HUDEP-2 (cell line): ENCODE results near the gene ENO3.

Source experiments
- DNase-seq, 76 experiments: peaks; one replicate each; lab custom pipeline; 2025; ENCODE audit not compliant: unreplicated experiment in 76 of 76; lab: John Stamatoyannopoulos, UW

ENO3 gene

GRCh38 chr17:4969551-4970173 lies 18.7 kb downstream of the ENO3 start:
- DNase-seq: no peak

GRCh38 chr17:4970273-4970672 lies 19.4 kb downstream of the ENO3 start:
- DNase-seq: no peak

- DNase-seq: no peak
Observed at GRCh38 chr17:4971826-4972225, 20.9 kb downstream of the ENO3 start.

GRCh38 chr17:4972322-4972721 lies 21.4 kb downstream of the ENO3 start:
- DNase-seq: no peak

- DNase-seq: no peak
Observed at GRCh38 chr17:4972752-4973151, 21.8 kb downstream of the ENO3 start.

DNA sequence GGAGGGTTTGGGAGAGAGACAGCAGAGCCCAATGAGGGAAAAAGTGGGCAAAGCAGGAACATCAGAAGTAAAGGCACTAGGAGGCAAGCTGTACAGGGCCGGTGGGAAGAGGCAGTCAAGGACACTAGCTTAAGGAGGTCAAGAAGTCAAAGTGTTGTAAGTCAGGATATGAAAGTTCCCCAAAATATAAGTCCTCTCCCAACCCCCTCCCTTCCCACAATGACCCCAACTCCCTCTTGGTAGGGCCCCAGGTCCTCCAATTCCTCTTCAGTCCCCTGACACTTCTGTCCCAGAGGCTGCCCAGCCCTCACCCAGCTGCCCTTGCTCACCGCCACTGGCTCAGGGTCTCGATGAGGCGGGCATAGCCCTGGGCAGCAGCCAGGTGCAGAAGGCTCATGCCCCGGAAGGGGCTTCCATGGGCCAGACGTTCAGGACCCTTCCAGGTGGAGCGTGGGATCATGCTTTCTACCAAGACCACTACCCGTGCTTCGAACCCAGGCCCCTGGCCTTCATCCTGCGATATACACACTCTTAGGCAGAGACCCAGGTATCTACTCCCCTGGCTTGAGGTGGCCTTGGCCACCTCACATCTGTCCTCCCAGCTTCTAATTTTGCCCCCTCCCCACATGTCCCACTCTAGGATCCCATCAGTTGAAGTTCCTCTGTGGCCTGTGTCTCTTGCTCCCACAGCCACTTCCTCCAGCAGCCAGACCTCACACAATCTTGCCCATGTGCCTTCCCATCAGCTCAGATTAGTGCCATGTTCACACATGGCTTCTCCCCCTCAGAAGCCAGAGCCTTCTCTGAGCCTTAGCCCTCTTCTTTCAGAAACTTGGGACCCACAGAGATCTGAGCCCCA lies 22.6 kb downstream of the ENO3 start:
- DNase-seq: no peak

DNA sequence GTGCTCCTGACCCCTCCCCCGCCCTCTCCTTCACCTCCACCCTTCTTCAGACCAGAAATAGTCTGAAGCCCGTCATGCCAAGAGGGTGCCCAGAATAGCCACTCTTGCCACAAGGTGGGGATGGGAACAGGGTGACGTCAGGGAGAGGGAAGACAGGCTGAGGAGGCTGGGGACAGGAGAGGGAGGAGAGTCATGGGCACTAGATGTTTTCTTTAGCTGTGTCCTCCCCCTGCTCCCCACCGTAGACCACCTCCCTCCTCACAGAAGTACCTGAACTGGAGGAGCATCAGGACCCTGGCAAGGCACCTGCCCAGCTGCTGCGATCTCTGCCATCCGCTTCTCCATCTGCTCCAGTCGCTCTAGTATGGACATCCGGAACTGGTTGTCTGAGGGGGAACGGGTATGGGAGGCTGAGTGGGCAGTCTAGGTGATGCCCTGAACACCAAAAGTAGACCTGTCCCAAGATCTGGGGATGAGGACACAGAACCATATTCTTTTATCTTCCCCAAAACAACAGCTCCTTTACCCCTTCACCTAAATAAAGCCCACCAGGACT lies 23.3 kb downstream of the ENO3 start:
- DNase-seq: no peak

DNA sequence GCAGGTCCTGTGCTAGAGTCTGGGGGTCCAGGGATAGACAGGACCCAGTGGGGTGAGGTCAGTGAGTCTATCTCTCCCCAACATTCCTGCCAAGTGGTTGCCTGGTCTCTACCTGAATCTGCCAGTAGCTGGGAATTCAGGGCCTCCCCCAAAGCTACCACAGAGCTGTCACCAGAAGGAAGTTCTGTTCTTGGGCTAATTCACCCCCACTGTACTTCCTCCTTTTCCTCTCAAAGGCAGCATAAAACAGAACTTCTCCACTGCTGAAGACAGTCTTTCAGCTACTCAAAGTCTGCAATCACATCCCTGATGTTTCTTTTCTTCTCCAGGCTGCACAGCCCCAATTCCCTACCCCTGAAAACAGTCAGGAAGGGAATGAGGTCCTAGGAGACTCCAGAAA lies 27.8 kb downstream of the ENO3 start:
- no peak for DNase-seq

GRCh38 chr17:4980644-4981216 lies 29.8 kb downstream of the ENO3 start:
- DNase-seq: peak in 18 of 76 experiments; percentile 5 to 53 (median 29)

DNA sequence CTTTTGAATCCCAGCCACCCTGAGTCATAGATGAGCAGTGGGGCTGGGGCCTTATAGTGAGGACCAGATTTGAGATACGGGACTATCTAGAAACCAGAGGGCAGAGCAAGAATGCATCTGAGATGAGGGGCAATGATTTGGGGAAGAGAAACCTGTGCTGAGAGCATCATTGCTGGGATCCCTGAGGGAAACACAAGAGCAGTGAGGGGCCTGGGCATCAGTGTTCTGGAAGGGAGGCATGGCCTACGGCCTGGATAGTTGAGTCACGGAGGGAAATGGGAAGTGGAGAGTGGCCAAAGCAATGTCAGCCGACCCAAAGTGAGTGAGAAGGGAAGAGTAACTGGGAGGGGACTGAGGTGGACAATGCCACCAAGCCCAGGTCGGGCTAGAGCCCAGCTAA lies 31.4 kb downstream of the ENO3 start:
- no peak for DNase-seq

- no peak for DNase-seq
Observed at GRCh38 chr17:4986403-4986802, 35.5 kb downstream of the ENO3 start.

- peak in 66 of 76 experiments; percentile 2 to 78 (median 55) for DNase-seq
Observed at GRCh38 chr17:4986951-4987766, 36.2 kb downstream of the ENO3 start, which contains the start of gene CAMTA2. Gene CAMTA2 (minus strand): TSS chr17:4987675. CDS start chr17:4986222, 1,453 bp downstream.

DNA sequence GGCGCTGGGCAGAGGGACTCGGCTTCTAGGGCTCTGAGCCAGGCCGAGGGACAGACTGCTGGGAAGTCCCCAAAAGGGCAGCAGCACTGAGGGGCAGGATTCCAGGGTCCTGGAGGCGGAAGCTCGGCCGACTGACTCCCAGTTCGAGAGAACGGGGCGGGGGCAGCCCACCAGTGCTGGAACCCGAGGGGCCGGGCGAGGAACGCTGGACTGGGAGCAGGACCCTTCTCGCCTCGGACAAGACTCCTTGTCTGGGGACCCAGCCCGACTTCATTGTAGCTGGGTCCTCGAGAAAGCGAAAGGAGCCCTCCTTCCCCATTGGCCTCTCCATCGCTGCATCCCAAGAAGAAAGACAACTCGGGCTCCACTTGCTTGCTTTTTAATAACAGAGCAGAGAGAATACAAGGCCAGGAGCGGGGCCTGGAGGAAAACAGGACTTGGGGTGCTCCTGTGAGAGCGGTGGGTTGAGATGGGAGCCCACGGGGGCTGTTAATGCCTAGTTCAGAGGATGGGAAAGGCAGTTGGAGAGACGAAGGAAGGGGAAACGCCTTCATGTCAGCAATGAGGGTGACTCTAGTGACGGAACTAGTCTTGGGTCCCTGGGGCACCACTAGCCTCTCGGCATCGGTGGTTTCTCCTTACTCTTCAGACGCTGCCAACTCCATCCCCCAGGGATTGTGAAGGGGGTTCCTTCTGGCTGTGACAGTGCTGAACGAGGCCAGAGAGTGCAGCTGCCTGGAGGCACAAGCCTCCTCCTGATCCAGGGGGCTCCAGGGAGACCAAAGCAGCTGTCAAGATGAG lies 37.0 kb downstream of the ENO3 start:
- peak in 2 of 76 experiments; percentile 40 to 46 for DNase-seq

GRCh38 chr17:4994081-4994595 lies 43.2 kb downstream of the ENO3 start:
- DNase-seq: no peak

- DNase-seq: peak in 74 of 76 experiments; percentile 25 to 98 (median 78)
Observed at GRCh38 chr17:4997302-4998026, 46.5 kb downstream of the ENO3 start, which contains the start of the genes INCA1 and KIF1C. Gene INCA1 (minus strand): TSS chr17:4997522. CDS start chr17:4994437, 3,085 bp downstream. Gene KIF1C (plus strand): TSS chr17:4997950. CDS start chr17:5000247, 2,297 bp downstream.

GRCh38 chr17:4998027-4998731 lies 47.3 kb downstream of the ENO3 start:
- DNase-seq: peak in 8 of 76 experiments; percentile 5 to 63 (median 42)

DNA sequence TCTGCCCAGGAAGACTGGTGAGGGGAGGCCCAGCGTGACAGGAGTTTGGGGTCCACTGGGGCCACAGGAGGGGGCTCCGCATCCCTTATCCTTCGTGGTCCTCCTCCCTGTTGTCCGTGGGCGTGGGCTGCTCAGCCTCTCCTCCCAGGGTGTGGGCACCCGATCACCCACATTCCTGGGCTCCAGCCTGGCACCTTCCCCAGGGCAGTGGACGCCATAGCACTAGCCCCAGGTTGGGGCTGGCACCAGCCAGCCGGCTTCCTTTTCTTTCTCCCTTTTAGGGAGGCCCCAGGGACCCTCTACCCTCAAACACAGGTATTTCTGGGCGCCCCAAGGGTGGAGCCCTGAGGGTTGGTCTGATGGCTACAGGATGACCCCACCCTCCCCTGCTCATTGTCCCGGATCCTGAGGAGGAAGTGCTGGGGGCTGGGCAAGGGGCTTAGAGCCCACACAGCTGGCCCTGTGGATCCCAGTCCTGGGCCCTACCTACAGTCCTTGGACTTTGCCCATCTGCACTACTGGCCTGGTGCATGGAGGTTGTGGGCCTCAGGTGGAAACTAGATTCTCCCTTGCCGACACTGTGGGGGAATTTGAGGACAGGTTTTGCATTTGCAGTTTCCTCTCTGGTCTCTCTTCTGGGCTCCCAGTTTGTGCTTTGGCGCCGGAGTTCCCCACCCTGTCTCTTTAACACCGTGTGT lies 48.0 kb downstream of the ENO3 start:
- DNase-seq: peak in 1 of 76 experiments; percentile 15
